Non-pigmented ciliary epithelial cell (primary cell): ENCODE data around the gene DPH6.

Source experiments
- DNase-seq: peaks from one replicate; pipeline ENCODE4 v3.0.0-alpha.2; 2010; ENCODE audit warnings: low read depth

Gene DPH6

DNA sequence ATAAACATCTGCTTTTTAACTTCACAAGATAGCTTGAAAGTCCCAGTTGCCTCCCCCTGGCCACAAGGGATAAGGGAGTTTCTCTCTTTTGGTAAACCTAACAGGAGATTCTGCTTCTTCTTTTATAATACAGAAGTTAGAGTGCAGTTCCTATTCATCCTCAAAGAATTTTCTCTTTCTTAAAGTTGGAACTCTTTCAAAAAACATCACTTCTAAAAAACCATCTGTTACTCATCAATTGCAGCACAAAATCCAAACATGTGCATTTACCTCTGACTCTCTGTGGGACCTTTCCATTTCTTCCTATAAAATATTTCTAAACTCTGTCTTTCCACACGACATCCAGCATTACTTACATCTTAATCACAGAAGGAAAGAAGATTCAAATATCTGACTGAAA, 5.1 kb downstream of the DPH6 start:
- DNase-seq: no peak

DNA sequence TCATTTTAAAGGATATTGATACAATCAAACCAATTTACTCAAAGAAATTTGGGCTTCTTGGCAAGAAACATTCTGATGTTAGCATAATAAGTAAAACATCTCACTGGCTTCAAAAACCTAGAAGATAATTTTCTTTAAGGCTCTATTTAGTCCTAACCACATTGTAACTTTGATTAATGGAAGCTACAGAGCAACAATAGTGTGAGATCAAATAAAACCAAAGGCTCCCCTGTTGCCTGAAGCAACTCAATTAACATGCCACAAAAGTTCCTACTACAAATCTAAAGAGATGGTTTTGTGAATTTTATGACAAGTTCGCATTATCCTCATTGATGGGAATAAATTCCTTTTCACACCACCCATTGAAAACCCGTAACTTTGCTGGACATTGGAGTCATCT, 5.9 kb downstream of the DPH6 start:
- DNase-seq: no peak

DNA sequence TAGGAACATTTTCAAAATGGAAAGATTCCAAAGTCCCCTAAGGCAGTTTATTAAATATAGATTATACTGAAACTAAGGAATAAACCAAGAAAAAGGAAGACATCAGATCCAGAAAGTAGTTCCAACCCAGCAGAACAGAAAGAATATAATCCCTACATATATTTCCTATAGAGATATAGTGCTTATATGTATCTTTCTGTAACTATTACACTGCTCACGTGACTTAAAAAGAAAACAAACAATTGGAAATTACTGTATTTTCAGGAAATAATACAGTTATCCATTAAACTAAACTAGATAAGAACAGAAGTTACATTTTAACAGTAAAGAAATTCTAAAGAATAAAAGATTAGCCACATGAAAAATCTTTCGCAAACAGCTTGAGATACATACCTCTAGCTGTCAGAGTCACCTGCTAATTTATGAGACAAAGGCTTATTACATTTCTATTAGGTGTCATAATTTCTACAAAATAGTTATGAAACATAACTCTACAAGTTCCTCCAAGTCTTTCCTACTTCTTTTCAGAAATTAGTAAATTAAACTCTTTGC, 10.5 kb downstream of the DPH6 start:
- no peak for DNase-seq

DNA sequence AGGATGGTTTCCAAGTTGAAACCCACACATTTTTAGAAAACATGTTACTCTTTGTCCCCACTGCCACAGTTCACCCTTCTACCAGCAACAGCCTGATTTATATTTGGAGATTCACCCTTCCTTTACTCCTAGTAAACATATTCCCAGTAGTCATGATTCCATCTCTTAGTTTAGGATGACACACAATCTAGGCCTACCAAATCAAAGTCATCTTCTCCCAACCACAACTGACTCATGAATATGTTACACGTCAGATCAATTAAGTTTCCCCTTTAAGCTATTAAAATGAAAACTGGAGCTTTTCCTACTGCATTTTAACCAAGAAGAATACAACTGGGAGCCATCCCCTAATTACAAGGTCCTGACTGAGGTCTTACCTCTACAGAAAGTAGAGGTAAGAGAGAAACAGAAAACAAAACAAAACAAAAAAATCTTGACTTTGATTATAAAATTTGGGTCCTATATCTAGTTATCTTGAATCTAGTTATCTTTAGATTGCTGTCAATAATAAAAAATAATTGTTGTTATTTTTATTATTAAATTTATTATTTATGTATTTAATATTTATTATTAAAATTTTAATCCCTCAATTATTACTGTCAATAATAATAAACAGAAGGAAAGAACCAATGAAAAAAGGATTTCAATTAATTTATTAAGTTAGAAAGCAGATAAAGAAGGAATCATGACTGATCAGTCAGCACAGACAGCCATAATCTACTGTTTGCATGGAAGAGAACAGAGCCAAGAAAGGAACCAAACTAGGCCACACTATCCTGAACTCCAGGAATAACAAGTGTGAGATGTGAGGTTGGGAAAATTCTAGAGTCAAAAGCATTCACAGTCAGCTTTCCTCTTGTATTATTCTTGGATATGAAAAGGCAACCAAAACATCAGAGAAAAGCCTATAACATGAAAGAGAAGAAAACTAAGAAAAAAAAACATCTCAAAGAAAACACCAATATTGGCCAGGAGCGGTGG, 12.5 kb downstream of the DPH6 start:
- no peak for DNase-seq

DNA sequence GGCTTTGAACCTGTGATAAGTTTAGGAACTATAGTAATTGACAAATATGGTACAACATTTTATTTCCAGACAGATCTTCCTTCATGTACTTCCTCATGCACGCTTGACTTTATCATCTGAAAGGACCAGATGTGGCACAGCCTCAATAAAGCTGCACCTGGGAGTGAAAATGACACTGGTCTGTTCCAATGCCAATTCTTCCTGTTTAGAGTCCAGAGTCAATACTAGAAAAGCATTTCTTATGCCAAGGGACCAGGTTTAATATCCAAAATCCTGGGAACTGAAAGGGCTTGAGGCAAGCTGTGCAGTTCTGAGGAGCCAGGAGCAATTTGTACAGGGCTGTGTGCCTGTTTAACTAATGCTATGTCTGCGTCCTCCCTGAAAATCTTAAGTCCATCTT, 15.3 kb downstream of the DPH6 start:
- DNase-seq: no peak

DNA sequence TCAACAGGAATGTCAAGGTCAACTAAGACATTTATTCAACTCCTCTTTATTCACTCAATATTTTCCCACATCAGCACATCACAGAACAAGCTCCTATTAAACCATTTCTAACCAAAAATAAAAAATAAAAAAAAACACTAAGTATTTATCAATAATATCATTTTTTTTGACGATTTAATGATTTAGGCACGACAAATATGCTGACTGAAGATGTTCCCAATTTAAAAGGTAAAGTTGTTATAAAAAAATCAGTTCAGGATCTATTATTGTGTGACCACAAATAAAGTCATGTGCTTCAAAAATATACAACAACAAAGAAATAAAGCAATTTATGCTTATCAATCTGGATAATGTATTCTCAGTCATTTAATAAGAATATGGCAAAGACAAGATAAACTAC, 16.2 kb downstream of the DPH6 start:
- no peak for DNase-seq

DNA sequence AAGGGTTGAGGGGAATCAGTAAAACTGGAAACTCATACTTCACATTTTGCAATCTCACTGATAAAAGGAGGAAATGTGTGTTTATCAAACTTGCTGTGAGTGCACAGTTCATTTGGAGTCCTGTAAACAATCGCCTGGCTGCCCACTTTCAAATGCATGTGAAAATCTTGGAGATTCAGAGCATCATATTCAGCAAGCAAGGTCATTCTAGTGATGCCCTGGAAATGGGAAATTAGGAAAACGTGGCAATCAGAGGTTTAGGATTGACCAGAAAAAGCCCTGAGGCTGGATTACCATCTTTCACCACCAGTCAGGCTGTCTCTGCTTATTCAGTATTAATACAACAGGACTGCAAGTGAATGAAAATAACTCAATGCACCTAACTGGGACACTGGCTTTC, 23.9 kb downstream of the DPH6 start:
- no peak for DNase-seq

DNA sequence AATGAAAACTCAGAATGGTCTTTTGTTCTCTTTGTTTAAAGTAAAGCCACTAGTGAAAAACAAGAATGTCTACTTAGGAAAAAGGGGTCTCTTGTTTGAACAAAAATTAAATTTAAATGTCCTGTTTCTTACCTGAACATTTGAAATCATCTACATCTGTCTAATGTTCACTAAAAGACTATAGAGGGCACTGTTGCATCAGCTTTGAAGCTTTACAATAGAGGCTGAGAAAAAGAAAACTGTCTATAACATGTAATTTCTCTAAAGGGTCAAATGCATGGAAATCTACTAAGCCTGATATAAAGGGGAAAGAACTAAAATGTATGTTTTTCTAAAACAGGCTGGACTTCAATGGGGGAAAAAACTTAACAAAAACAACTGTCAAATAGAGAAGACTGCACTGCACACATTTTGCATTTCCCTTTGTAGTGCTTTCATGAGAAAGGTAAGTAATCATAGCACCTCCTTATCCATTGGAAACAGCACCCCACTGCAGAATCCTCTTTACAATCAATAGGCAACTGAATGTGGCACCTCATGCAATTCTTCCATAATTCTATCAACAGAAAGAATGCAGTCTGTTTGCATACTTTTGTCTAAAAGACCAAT, 26.3 kb downstream of the DPH6 start:
- peak; percentile 17 for DNase-seq

DNA sequence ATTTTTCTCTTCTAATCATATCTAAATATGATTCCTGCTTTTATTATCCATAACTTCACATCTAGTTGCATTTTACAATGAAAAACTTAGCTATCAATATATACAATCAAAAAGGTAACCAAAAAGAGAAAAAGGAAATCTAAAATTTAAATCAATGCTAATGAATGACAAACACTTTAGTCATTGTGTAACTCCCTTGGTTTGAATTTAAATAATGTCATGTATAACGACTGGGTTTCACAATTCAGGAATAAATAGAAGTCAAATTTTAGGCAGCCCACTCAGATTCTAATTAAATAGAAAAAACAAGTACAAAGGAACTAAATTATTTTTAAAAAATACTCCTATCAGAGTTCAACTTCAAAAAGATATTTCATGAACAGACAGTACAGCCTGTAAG, 26.9 kb downstream of the DPH6 start:
- DNase-seq: no peak

DNA sequence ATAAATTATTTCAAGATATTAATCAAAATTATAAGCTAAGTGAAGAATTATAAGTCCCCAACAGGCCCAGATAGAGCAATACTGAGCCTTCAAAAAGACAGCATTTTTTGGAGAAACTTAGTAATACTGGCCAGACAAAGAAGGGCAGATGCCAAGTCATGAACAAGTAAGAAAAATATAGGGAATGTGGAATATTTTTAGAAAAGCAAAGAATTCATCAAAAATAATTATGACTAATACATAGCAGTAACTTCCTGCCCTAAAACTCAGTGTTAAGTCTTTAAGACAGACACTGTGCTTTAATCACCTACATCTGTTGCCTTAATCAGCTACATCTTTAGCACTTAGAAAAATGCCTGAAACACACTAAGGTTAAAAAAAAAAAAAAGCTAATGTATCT, 31.2 kb downstream of the DPH6 start:
- DNase-seq: peak; percentile 11

DNA sequence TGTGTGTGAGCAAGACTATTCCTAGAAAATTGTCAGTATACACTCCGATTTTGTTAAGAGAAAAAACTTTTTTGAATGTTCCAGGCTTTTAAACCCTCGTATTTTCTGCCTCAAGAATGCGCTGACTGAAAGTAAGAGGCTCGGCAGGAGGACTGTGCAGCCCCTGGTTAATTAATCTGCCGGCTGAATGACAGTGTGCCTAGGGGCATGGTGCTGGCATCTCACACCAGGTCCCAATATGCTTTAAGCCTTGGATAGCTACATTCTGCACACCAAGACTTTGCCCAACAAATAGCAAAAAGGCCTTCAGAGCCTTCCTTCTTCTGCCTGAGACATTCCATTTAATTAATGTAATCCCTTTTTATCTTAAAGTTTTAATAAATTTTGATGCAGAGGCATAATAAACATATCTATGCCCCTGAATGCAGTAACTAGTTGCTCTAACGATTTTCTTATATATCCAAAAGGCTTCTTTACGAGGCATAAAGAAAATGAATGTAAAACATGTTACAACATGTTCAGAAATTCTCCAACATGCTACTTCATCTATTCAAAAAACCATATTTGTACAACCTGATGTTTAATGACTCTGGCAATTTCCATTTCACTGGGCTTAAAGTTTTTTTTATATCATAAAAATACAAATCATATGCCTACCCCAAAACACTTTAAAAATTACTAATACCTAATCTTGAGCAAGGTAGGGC, 37.9 kb downstream of the DPH6 start:
- no peak for DNase-seq

DNA sequence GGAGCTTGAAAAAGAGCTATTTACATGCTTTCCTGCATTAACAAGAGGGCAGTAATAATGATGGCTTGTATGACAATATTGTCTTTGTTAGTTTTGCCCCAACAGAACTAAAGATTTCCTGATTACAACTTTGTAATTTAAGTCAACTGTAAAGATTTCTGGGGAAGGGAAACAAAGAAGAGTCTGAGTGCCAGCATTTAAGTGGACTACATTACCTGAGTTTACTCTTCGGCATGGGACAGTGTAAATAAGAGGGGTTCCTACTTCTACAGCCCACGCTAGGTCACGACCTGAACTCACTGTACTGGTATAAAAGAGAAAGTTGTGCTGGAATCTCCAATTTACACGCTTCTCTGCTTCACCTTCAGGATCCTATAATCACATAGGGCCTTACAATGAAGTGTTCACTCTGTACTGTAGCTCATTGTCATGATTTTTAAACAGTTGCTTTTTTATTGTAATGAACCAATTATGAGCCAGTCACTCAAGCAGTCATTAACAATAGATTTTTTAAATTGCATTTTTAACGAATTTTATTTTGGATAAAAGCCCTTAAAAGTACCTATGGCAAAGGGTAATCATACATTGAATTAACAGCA, 39.6 kb downstream of the DPH6 start:
- no peak for DNase-seq

DNA sequence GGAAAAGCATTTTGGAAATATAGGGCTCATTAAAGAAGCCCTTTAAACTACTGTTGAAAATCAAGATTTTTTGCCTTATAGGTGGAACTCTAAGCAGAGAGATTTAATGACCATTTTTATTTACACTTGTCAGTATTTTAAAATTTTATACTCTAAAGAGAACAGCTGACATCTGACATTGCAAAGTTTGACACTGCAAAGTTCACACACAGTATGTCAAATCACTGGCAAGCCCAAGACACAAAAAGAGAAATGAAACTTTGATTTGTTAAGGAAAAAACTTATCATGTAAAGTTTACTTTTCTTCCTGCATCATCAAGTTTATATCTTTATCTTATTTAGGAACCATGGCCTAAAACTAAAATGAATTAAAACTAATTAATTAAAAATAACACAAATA, 40.2 kb downstream of the DPH6 start:
- no peak for DNase-seq

DNA sequence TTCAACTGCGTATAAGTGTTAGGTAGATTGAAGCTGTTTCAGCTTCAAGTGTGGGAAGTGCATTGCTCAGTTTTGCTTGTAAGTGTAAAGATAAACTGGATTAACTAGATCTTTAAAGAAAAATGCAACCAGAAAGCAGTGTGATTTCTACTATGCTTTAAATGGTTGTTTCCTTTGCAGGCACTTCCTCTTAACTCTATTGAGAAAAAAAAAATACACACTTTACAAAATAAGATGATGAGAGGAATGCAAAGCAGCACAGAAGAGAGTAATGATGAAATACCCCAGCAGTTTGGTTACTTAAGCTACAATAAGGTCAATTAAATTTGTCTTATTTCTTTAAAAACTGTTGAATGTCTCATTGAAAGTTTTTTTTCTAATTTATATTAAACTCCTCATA, 40.8 kb downstream of the DPH6 start:
- DNase-seq: no peak

DNA sequence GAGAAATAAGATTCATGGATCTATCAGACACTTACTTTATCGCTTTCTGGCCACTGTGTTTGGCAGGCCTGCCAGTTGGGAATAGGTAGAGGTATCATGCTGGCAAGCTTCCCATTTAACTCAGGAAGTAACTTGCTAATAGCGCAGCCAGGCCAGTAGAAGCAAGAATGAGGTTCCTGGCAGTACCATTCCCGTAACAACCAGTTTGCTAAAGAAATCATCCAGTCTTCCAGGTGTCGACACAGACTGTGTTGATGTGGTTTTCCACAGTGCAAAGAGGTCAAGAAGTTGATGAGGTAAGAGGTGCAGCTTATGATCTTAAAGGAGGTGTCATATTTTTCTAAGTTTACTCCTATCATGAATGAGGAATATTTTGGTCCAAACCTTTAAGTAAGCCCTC, 46.2 kb downstream of the DPH6 start:
- no peak for DNase-seq

DNA sequence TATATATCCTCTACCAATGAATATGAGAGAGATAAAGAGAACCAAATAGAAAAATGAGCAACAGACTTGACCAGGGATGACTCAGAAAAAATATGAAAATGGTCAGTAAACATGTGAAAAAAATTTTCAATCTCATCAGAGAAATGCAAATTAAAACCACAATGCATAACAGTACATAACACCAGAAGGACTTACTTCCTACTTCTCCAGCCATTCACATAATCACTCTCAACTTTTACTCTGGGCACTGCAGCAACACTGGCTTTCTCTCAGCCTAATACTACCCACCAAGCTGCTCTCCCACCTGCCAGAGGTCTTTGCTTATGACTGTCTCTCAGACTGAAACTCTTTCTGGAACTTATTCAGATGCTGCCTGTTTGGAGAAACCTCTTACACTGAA, 49.4 kb downstream of the DPH6 start:
- DNase-seq: no peak

DNA sequence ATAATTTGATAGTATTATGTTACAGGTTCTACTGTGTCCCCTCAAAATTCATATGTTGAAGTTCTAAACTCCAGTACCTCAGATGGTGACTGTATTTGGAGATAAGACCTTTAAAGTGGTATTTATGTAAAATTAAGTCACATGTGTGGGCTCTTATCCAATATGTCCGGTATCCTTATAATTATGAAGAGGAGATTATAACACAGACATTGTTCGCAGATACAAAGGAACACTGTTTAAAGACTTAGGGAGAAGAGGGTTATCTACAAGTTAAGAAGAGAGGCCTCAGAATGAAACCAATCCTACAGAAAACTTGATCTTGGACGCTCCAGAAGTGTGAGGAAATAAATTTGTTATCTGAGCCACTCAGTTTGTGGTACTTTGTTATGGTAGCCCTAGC, 50.9 kb downstream of the DPH6 start:
- DNase-seq: no peak

DNA sequence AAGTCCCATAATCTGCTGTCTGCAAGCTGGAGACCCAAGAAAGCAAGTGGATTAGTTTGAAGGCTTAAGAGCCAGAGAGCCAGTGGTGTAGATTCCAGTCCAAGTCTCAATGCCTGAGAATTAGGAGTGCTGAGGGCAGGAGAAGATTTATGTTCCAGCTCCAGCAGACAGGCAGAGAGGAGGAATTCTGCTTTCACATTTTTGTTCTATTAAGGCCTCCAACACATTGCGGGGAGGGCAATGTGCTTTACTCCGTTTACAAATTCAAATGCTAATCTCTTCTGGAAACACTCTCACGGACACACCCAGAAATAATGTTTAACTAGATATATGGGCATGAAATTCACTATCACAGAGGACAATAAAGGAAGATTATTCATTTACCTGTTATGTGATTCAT, 54.0 kb downstream of the DPH6 start:
- no peak for DNase-seq

DNA sequence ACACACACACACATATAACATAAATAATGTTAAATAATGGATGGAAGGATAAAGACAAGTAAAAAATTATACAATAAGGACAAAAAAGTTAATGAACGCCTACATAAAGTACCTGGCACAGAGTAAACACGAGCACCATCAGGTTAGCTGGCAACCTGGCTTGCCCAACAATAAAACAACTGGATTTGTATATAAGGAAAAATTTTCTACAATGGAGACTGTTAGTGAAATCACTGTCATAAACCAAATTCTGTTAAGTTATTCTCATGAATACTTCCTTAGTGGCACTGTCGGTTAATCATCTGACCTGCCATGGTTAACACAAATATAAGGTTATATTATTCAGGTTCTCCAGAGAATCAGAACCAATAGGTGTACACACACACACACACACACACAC, 54.8 kb downstream of the DPH6 start:
- DNase-seq: no peak

DNA sequence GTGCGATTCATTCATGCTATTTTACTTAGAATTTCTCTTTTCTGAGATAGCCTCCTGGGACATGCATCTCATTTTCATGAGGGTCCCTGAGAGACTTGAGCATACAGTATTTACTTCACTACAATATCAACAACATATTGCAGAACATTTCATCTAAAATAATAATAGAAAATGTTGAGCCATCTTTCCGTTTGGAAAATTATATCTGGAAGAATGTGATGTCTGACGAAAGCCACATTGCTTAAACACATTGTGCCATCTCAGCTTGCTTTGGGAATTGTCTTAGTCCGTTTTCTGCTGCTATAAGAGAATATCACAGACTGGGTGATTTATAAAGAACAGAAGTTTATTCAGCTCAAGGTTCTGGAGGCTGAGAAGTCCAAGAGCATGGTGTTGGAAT, 55.5 kb downstream of the DPH6 start:
- DNase-seq: no peak

DNA sequence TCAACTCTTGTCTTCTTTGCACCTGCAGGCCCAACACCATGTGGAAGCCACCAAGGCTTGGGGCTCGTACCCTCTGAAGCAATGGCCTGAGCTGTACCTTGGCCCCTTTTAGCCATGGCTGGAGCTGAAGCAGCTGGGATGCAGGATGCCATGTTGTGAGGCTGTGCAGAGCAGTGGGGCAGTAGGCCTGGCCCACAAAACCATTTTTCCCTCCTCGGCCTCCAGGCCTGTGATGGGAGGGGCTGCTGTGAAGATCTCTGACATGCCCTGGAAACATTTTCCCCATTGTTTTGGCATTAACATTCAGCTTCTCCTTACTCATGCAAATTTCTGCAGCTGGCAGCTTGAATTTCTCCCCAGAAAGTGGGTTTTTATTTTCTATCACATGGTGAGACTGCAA, 58.5 kb downstream of the DPH6 start:
- DNase-seq: no peak

DNA sequence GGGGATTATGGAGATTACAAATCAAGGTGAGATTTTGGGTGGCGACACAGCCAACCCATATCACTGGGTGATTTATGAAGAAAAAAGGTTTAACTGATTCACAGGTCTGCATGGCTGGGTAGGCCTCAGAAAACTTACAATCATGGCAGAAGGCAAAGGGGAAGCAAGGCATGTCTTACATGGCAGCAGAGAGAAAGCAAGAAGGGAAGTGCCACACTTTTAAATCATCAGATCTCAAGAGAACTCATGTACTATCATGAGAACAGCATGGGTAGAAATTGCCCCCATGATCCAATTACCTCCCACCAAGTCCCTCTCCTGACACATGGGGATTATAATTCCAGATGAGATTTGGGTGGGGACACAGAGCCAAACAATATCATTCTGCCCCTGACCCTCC, 59.7 kb downstream of the DPH6 start:
- no peak for DNase-seq
